CD4-positive, alpha-beta T cell treated with Interleukin-6 at 100 ng/mL for 8 hours (primary cell): Measurements from ENCODE around the gene HSD17B13.
"Not testable (repeated sequence)": the region's sequence is repeated elsewhere in the genome, so short reads cannot be mapped to it uniquely, and the experiment has no call there.

ENCODE experiments used
- DNase-seq: peaks from one replicate; pipeline ENCODE4 v3.0.0-alpha.2; 2020; ENCODE audit warnings: mixed read lengths, low spot score

HSD17B13 gene

GRCh38 chr4:87316961-87317360 is 5.7 kb downstream of the HSD17B13 start:
- DNase-seq = no peak

GRCh38 chr4:87315000-87315399 is 7.7 kb downstream of the HSD17B13 start:
- DNase-seq = not testable (repeated sequence)

DNA sequence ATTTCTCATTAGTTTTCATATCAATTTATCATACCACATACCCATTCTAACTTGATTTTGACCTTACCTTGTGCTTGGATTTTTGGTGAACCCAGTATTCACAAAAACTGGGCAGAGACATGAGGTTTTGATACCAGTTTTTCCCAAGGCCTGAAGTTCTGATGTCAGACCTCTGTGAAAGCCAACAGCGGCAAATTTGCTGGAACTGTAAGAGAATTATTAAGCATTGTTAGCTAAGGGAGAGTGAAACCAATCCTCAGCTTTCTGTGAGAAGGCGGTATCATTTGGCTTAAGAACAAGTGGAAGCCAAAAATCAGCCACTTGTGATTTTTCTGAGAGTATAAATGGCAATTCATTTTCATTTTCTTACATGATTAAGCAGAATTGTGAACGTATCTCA is 8.9 kb downstream of the HSD17B13 start:
- no peak for DNase-seq

- DNase-seq = no peak
These were observed 11.0 kb downstream of the HSD17B13 start for GRCh38 chr4:87311684-87312083.

DNA sequence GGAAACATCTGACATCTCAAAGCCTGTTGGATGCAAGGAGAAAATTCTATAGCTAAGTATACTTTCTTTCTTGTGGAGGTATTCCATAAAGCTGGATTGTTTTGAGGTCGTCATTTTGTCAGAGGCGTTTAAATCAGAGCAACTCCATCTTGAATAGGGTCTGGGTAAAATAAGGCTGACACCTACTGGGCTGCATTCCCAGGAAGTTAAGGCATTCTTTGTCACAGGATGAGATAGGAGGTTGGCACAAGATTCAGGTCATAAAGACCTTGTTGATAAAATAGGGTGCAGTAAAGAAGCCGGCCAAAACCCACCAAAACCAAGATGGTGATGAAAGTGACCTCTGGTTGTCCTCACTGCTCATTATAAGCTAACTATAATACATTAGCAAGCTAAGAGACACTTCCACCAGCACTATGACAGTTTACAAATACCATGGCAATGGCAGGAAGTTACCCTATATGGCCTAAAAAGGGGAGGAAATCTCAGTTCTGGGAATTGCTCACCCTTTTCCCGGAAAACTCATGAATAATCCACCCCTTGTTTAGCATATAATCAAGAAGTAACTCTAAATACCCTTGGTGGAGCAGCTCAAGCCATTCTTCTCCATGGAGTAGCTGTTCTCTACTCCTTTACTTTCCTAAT is 11.9 kb downstream of the HSD17B13 start:
- no peak for DNase-seq

GRCh38 chr4:87309625-87310024 is 13.1 kb downstream of the HSD17B13 start:
- no peak for DNase-seq

- no peak for DNase-seq
These were observed 16.6 kb downstream of the HSD17B13 start for GRCh38 chr4:87306056-87306455.

DNA sequence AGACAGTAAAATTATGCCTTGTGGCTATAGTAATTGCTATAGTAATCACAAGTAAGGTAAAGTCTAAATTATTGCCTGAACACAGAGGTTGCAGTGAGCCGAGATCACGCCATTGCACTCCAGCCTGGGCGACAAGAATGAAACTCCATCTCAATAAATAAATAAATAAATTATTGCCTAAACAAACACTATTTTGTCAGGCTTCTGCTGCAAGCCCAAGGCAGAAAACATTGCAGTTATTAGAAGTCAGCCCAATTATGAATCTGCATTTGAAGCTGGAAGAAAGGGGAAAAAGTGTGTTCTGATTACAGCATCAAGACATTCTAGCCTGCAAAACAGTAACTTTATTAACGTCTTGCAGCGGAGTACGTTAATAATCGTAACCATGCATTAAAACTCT is 17.1 kb downstream of the HSD17B13 start:
- no peak for DNase-seq

- no peak for DNase-seq
These were observed 17.8 kb downstream of the HSD17B13 start for GRCh38 chr4:87304745-87305432.

DNA sequence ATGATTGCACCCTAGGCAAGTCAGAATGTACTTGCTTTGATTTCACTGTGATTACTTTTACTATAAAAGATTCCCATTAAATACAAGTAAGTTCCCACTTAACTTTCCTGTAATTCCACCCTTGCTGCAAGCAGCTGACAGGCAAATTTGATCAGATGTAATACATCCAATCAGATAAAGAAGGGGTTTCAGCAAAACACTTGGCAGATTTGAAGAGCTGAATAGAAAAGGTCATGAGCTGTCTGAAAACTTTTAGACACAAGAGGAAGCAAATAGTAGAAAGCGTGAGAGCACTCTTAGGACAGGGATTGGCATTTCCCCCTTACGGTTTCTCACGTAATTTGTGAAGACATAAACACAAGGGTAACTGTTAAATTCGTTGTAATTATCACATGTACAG is 22.8 kb downstream of the HSD17B13 start:
- DNase-seq = no peak

GRCh38 chr4:87298362-87298761 is 24.3 kb downstream of the HSD17B13 start:
- no peak for DNase-seq

DNA sequence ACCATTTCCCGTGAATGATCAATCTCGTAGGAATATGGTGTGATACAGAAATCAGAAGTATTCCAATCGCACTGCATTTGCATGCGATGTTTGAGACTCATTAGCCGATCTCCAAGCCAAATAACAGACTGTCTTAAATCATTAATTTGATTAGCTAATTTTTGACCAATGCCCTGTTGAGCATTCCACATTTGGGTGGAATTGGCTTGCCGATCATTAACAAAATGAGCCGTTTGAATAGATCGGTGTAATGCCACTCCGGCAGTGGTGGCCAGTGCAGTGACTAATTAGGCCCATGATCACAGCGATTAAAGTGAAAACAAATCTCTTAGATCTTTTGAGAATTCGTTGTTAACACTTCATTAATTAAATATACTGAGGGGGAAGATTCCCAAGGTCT is 27.8 kb downstream of the HSD17B13 start:
- DNase-seq = not testable (repeated sequence)

- DNase-seq = not testable (repeated sequence)
These were observed 28.8 kb downstream of the HSD17B13 start for GRCh38 chr4:87293889-87294288.

DNA sequence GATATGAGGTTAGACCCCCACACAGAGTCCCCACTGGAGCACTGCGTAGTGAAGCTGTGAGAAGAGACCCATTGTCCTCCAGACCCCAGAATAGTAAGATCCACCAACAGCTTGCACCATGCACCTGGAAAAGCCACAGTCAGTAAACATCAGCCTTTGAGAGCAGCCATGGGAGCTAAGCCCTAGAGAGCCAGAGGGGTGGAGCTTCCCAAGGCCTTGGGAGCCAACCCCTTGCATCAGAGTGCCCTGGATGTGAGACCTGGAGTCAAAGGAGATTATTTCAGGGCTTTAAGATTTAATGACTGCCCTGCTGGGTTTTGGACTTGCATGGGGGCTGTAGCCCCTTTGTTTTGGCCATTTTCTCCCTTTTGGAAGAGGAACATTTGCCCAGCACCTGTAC is 35.7 kb downstream of the HSD17B13 start:
- no peak for DNase-seq

DNA sequence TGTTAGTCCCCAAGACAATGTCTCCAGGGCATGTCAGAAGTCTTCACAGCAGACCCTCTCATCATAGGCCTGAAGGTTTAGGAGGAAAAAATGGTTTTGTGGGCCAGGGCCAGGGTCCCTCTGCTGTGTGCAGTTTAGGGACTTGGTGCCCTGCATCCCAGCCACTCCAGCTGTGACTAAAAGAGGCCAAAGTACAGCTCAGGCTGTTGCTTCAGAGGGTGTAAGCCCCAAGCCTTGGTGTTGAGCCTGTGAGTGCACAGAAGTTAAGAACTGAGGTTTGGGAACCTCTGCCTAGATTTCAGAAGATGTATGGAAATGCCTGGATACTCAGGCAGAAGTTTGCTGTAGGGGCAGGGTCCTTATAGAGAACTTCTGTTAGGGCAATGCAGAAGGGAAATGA is 38.4 kb downstream of the HSD17B13 start:
- DNase-seq = not testable (repeated sequence)

DNA sequence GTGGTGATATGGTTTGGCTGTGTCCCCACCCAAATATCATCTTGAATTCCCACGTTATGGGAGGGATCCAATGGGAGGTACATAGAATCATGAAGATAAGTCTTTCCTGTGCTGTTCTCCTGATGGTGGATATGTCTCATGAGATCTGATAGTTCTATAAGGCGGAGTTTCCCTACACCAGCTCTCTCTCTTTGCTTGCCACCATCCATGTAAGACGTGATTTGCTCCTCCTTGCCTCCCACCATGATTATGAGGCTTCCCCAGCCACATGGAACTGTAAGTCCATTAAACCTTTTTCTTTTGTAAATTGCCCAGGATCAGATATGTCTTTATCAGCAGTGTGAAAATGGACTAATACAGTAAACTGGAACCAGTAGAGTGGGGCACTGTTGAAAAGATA is 39.5 kb downstream of the HSD17B13 start:
- DNase-seq = no peak

DNA sequence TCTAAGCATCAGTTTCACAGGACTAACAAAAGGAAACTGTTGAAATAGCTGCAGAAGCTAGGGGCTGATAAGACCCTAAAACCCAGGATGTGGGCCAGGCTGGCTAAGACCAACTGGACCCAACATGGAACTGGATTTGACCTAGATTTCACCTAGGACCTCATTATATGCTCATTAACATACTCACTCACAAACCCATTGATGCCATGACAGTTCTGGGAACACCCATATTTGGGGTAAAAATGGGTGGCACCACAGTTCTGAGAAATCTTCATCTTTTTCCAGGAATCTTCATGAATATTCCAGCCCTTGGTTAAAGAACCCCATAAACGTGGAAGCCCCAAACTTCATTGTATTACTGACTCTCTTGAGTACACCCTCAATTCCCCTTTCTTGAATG is 41.1 kb downstream of the HSD17B13 start:
- DNase-seq = no peak

- no peak for DNase-seq
These were observed 44.3 kb downstream of the HSD17B13 start for GRCh38 chr4:87278335-87278794.

DNA sequence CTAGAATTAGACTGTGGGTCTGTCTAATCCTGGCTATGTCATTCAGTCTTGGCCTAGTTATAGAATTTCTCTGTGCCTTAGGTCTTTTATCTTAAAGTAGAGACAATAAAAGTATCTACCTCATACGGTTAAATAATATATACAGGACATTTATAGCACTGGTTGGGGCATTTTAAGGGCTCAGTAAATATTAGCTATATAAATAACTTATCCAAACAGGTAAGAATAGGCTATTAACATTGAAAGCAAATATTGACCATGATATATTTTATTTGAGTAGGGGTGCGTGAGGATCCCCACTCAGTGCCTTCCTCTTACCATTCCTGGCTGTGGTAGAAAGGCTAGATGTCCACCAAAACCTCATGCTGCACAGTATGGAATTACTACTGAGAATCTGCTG is 47.4 kb downstream of the HSD17B13 start:
- DNase-seq = no peak

DNA sequence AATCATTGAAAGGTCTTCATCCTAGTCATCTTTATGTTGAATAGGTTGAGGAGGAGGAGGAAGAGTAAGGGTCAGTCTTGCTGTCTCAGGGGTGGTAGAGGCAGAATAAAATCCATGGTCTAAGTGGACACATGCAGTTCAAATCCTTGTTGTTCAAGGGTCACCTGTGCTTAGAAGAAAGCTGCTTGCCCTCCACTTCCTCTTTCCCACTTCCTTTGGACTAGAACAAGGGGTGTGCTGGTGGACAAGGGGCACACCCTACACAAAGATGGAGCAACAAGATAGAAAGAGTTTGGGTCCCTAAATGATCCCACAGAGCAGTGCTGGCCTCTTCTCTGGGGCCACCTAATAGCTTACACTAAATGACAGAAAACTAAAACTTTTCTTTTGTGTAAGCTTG is 47.9 kb downstream of the HSD17B13 start:
- no peak for DNase-seq

DNA sequence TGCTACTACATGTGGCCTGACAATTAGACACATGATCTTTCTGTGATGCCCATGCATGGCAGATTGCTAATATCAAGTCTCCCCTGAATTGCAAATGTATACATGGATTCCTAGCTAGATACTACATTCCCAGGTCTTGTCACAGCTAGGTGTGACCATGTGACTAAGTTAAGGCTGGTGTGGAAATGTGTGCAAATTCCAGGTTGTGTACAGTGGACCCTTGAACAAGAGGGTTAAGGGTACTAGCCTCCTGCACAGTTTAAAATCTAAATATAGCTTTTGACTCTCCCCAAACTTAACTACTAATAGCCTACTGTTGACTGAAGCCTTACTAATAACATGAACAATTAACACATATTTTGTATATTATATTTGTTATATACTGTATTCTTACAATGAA is 48.4 kb downstream of the HSD17B13 start:
- no peak for DNase-seq

GRCh38 chr4:87270825-87271224 is 51.9 kb downstream of the HSD17B13 start:
- DNase-seq = no peak

DNA sequence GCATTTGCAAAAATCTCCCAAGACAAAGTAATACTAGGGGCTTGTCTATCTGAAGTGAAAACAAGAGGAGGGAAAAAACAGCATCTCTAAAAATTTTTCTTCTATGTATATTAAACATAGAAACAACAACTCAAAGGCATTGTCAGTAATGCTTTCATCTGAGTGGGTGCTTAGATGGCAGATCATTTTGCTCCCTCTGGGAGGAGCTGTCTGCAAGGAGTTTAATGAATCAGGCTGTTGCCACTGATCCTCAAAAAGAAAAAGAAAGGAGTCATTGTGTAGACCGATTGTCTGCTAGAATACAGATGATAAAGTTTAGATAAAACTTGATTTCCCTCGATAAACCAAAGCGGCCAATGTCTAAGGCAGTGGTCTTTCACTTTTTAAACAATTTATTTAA is 52.5 kb downstream of the HSD17B13 start:
- DNase-seq = no peak

DNA sequence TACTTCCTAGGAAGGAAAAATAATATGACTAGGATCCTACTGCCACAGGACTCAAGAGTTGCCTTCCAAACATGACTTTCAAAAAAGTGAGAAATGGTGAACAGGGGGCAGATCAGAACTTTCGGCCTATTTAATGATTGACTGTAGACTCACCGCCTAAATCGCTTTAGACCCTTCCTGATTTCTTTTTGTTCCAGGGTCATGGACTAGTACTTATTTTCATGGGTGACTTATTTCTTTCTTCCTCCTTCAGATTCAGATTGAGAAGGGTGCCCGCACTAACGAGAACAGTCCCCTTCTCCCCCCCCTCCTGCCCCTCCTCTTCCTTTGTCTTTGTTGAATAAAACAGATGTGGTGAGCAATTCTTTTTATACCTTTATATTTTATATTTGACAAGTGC is 54.3 kb downstream of the HSD17B13 start:
- no peak for DNase-seq
